AG04450 (cell line): Measurements from ENCODE around the gene LENG1. TPM values are rescaled to one million over a fixed set of nuclear protein-coding genes. Genes with fewer than 3 reads are reported as not detected.

ENCODE experiments used
- CTCF ChIA-PET: fragments of 300-600, 350-600 bp; formaldehyde crosslinking; extraction: SDS; loops from one replicate; lab custom pipeline; 2022; ENCODE audit warnings: antibody characterized with exemption, inconsistent platforms; lab: Charles Lee
- POLR2A ChIA-PET: fragments of 350-600 bp; formaldehyde crosslinking; extraction: SDS; loops from one replicate; lab custom pipeline; 2021; ENCODE audit warnings: antibody characterized with exemption, inconsistent platforms; lab: Yijun Ruan, JAX
- DNase-seq: peaks from one replicate; pipeline ENCODE4 v3.0.0-alpha.2; 2011; ENCODE audit warnings: low read depth, low spot score
- H3K27ac ChIP-seq: one replicate; pipeline ENCODE4 v1.5.1; 2012; ENCODE audit warnings: low read depth, low read length, control low read depth
- H3K27me3 ChIP-seq: one replicate; pipeline ENCODE4 v1.6.0; 2012; ENCODE audit warnings: low read length; ENCODE audit not compliant: control insufficient read depth, insufficient read depth
- H3K4me3 ChIP-seq: 2 replicates; pipeline ENCODE4 v1.5.1; 2011; ENCODE audit warnings: mild to moderate bottlenecking, low read depth, low read length, control low read depth
- H3K9me3 ChIP-seq: 2 replicates; pipeline ENCODE4 v1.5.1; 2012; ENCODE audit warnings: low read length; ENCODE audit not compliant: control insufficient read depth, insufficient read depth
- polyA plus RNA-seq: library from polyadenylated mRNA; depleted of rRNA; stranded (reverse); fragments of >200 nt; gene quantifications from 2 replicates; pipeline ENCODE4 v1.2.3, GENCODE V29; 2011
- TF ChIP-seq, protein P1 (sequence below): IDR thresholded peaks from 2 replicates; pipeline ENCODE4 v1.5.1; 2011; ENCODE audit warnings: low read depth, low read length, control low read depth, inconsistent platforms

LENG1 gene
- polyA plus RNA-seq, 1 experiment, result 3.3 TPM

DNA sequence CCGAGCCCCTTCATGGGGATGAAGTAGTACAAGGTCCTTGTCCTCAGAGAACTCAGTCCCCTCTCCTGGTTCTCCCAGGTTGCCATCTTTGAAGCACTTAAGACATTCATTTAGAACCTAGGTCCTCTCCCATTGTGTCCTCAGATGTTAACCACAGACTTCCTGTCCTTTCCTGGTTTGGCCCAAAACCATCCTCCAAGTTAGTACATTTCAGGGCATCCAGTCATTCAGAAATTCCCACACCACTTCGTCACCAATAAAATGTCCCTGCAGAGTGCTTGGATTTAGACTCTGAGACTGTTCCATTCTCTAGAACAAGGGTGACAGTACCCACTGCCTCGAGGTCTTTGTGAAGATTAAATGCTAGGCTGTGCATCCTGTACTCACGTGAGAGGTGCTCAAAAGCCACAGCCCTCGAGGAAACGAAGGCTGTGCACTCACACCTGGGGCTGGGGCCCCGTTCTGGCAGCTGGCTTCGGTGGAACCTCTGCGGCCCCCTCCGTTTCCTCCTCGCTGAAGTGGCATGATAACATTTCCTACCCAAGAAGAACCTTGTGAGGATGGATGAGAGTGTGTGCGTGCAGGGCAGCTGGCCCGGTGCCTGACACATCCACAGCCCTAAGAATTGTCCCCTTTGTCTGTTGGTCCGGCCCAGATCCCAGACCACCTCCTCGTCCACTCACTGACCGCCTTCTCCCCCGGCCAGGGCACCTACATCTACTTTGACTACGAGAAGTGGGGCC, 4.7 kb downstream of the LENG1 start:
- no peak overlapping the region for H3K27ac ChIP-seq
- TF ChIP-seq, protein P1, sequence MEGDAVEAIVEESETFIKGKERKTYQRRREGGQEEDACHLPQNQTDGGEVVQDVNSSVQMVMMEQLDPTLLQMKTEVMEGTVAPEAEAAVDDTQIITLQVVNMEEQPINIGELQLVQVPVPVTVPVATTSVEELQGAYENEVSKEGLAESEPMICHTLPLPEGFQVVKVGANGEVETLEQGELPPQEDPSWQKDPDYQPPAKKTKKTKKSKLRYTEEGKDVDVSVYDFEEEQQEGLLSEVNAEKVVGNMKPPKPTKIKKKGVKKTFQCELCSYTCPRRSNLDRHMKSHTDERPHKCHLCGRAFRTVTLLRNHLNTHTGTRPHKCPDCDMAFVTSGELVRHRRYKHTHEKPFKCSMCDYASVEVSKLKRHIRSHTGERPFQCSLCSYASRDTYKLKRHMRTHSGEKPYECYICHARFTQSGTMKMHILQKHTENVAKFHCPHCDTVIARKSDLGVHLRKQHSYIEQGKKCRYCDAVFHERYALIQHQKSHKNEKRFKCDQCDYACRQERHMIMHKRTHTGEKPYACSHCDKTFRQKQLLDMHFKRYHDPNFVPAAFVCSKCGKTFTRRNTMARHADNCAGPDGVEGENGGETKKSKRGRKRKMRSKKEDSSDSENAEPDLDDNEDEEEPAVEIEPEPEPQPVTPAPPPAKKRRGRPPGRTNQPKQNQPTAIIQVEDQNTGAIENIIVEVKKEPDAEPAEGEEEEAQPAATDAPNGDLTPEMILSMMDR, result no peak
- DNase-seq, result no peak
- no peaks in the 10 kb centered on the region for H3K9me3 ChIP-seq
- no peak overlapping the region for H3K4me3 ChIP-seq
- CTCF ChIA-PET, result no interaction called here
- POLR2A ChIA-PET, result no interaction called here
- H3K27me3 ChIP-seq, result no peaks in the 10 kb centered on the region

DNA sequence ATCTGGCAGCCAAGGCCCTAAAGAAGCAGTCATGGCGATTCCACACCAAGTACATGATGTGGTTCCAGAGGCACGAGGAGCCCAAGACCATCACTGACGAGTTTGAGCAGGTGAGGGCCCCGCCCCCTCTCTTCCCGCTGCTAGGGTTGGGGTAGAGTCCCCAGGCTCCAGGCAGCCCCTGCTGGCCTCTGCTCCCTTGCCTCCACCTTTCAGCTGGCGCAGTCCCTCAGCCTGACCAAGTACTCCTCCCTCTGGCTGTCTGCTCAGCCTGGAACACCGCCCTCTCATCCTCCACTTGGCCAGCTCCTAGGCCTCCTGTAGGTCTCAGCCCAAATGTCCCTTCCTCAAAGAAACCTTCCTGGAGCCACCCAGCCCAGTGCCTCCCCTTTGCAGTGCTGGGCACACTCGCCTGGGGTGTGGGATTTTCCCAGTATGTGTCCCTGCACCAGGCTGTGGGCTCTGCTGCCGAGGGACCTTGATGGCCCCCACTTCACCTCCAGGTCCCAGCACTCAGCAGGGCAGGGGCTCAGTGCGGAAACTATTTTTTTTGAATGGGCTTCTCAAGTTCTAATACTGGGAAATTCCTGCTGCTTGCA, 5.7 kb downstream of the LENG1 start:
- no peaks in the 10 kb centered on the region for H3K27me3 ChIP-seq
- H3K27ac ChIP-seq, result peak overlapping the region; percentile 31
- ChIA-PET POLR2A (interaction anchor here (1.2 kb wide), 1 partner anchor 17 kb away, joined by 3 read pairs; no protein-coding TSS in a partner anchor), CTCF (no interaction called here)
- no peak for DNase-seq
- no peak overlapping the region for H3K4me3 ChIP-seq
- H3K9me3 ChIP-seq, result no peaks in the 10 kb centered on the region
- TF ChIP-seq, protein P1, result no peak

DNA sequence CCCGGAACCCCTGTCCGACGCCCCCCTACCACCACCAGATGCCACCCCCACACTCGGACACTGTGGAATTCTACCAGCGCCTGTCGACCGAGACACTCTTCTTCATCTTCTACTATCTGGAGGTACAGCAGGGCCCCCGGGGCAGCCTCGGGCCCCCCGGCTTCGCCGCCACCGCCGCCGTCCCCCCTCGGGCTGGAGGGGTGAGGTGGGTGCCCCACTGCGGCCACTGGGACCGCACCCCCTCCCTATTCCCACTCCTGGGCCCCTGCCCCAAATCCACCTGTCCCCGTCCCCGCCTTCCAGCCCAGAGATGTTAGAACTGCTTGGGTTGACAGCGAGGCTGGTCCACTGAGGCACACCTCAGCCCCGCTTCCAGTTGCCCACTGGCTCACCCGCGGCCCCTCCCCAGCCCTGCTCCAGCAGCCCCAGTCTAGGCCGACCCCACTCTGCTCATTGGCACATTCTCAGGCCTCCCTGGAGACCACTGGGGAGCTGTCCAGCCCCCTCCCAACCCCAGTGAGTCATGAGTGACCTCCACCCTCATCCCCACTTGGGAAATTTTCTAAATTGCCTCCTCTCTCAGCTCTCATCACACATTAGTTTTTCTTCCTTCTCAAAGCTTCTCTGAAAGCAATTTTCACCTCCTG, 6.5 kb downstream of the LENG1 start:
- Histone ChIP-seq H3K27ac (no peak overlapping the region), H3K9me3 (no peaks in the 10 kb centered on the region), H3K27me3 (no peaks in the 10 kb centered on the region), H3K4me3 (no peak overlapping the region)
- ChIA-PET CTCF (no interaction called here), POLR2A (interaction anchor here (1.2 kb wide), 1 partner anchor 16 kb away, joined by 3 read pairs; no protein-coding TSS in a partner anchor)
- TF ChIP-seq, protein P1, result no peak
- DNase-seq, result no peak

DNA sequence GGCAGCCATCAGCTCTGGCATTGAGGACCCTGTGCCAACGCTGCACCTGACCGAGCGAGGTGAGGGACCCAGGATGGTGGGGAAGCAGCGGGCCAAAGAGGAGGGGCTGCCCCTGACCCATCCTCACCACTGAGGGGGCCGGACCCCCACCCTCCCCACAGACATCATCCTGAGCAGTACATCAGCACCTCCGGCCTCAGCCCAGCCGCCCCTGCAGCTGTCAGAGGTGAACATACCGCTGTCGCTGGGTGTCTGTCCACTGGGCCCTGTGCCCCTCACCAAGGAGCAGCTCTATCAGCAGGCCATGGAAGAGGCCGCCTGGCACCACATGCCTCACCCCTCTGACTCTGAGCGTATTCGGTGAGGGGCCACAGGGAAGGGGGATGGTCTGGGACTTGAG, 7.3 kb downstream of the LENG1 start:
- no peak overlapping the region for H3K4me3 ChIP-seq
- H3K9me3 ChIP-seq, result no peaks in the 10 kb centered on the region
- TF ChIP-seq, protein P1, result no peak
- H3K27ac ChIP-seq, result no peak overlapping the region
- ChIA-PET POLR2A (no interaction called here), CTCF (no interaction called here)
- no peak for DNase-seq
- H3K27me3 ChIP-seq, result no peaks in the 10 kb centered on the region
